ENCODE measurements around the gene LRRFIP1.

LRRFIP1 gene

GRCh38 chr2:237663517-237664110 lies 36.2 kb downstream of the LRRFIP1 start:
- H3K27me3 ChIP-seq (ENCODE audit: insufficient read depth, poor library complexity, severe bottlenecking): peaks cover 3% of the 10 kb centered on the region
- no peak overlapping the region for H3K4me3 ChIP-seq (replicated peaks; ENCODE audit: insufficient read depth, low read length)
- TF ChIP-seq SPI1 (IDR thresholded peaks at IDR 0.05; ENCODE audit: borderline replicate concordance, low read depth) (no peak), CTCF (IDR thresholded peaks at IDR 0.05; ENCODE audit: insufficient read depth, low read length) (no peak), GABPA (IDR thresholded peaks at IDR 0.05; ENCODE audit: low read depth) (no peak), REST (IDR thresholded peaks at IDR 0.05; ENCODE audit: insufficient replicate concordance, low read depth) (no peak), POLR2AphosphoS5 (IDR thresholded peaks at IDR 0.05; ENCODE audit: low read depth) (no peak)
- no peak overlapping the region for H3K27ac ChIP-seq (replicated peaks)
- no peak for DNase-seq (ENCODE audit: low read depth in 1 of 2, low spot score in 1 of 2)

GRCh38 chr2:237664151-237664550 lies 36.8 kb downstream of the LRRFIP1 start:
- Histone ChIP-seq H3K27ac (replicated peaks) (no peak overlapping the region), H3K27me3 (ENCODE audit: insufficient read depth, poor library complexity, severe bottlenecking) (peaks cover 3% of the 10 kb centered on the region), H3K4me3 (replicated peaks; ENCODE audit: insufficient read depth, low read length) (no peak overlapping the region)
- TF ChIP-seq GABPA (IDR thresholded peaks at IDR 0.05; ENCODE audit: low read depth) (no peak), SPI1 (IDR thresholded peaks at IDR 0.05; ENCODE audit: borderline replicate concordance, low read depth) (no peak), POLR2AphosphoS5 (IDR thresholded peaks at IDR 0.05; ENCODE audit: low read depth) (no peak), CTCF (IDR thresholded peaks at IDR 0.05; ENCODE audit: insufficient read depth, low read length) (no peak), REST (IDR thresholded peaks at IDR 0.05; ENCODE audit: insufficient replicate concordance, low read depth) (no peak)
- DNase-seq (ENCODE audit: low read depth in 1 of 2, low spot score in 1 of 2): no peak

- Histone ChIP-seq H3K4me3 (replicated peaks; ENCODE audit: insufficient read depth, low read length) (no peak overlapping the region), H3K27me3 (ENCODE audit: insufficient read depth, poor library complexity, severe bottlenecking) (peaks cover 2% of the 10 kb centered on the region), H3K27ac (replicated peaks) (no peak overlapping the region)
- TF ChIP-seq POLR2AphosphoS5 (IDR thresholded peaks at IDR 0.05; ENCODE audit: low read depth): no peak
- no peak for TF ChIP-seq CTCF (IDR thresholded peaks at IDR 0.05; ENCODE audit: insufficient read depth, low read length)
- no peak for TF ChIP-seq REST (IDR thresholded peaks at IDR 0.05; ENCODE audit: insufficient replicate concordance, low read depth)
- TF ChIP-seq GABPA (IDR thresholded peaks at IDR 0.05; ENCODE audit: low read depth): no peak
- TF ChIP-seq SPI1 (IDR thresholded peaks at IDR 0.05; ENCODE audit: borderline replicate concordance, low read depth): no peak
- no peak for DNase-seq (ENCODE audit: low read depth in 1 of 2, low spot score in 1 of 2)
Observed at GRCh38 chr2:237665713-237666143, 38.3 kb downstream of the LRRFIP1 start.
